GM19193 (cell line): ENCODE measurements around the gene CDK12.

ENCODE experiments used
- POLR2A ChIP-seq: IDR thresholded peaks from 4 replicates; pipeline ENCODE4 v1.6.1; 2011; ENCODE audit not compliant: insufficient read depth, insufficient read length; ENCODE audit errors: extremely low read depth

The CDK12 gene

DNA sequence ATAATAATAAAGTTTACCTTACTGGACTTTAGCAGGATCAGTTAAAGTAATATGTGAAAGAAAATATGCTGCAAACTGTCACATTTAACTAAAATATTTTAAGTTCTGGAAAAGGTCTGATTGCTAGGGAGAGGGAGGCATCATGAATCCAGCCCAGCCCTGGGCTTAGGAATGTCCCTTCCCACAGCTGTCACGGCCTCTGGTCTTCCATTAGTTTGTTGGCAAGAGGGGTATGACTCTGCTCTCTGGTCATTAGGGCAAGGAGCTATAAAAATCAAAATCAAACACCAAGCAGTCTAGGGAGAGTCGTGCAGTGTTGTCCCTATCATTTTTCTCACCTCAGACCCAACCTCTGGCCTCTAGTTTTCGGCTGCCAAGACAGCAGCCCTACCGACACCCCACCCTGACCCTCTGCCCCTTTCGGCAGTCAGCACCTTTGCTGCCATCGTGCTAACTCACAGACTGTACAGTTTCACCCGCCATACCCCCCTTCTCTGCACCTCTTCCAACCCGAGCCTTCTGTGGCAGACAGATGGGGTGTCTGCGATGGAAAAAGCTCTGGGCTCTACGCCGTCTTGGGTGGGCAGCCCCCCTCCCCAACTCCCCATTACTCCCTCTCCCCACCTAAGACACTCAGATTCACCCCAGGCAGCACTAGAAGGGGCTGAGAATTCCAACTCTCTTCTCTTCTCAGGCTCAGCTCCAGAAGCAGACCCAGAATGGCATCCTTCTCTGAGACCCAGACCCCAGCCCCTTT is 105.0 kb downstream of the CDK12 start:
- TF ChIP-seq POLR2A = no peak

DNA sequence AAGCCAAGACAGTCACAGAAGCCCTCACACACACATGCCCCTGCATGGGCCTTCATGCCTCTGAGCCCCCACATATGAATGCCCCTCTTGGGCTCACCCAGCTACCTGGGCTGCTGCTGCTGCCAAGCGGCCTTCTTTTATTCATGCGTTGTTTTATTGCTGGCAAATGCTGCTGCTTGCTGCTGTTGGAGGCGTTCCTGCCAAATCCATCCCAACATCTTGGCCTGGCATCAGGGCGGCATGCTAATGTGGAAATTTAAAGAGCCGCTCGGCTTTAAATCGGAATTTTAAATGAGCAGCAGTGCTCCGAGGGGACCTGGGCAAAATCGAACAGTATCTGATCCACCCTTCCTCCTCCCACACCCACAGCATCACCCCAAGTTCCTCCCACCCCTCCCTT is 107.4 kb downstream of the CDK12 start:
- TF ChIP-seq POLR2A = no peak

GRCh38 chr17:39569126-39569525 is 107.8 kb downstream of the CDK12 start:
- TF ChIP-seq POLR2A = no peak

GRCh38 chr17:39572121-39572520 is 110.8 kb downstream of the CDK12 start:
- TF ChIP-seq POLR2A = no peak

GRCh38 chr17:39573447-39574298 is 112.4 kb downstream of the CDK12 start:
- TF ChIP-seq POLR2A = no peak

DNA sequence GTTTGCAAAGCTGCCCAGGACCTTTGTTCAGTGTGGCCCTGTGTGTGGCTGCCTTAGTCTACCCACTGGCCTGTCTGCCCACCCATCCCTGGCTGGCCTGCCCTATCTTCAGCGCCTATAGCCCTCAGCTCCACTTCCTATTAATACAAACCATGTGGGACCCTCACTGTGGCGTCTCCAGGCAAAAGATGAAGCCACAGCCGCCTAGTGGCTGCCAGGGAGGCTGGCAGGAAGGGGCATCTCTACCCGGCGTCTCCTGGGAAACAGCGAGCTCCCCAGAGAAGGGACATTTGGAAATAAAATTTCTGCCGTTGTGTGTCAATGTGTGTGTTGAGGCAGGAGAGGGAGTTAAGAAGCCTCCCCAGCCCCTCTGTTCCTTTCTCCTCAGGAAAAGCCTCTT is 114.9 kb downstream of the CDK12 start:
- TF ChIP-seq POLR2A = no peak

- TF ChIP-seq POLR2A = no peak
These were observed 117.0 kb downstream of the CDK12 start for GRCh38 chr17:39578272-39578671.

DNA sequence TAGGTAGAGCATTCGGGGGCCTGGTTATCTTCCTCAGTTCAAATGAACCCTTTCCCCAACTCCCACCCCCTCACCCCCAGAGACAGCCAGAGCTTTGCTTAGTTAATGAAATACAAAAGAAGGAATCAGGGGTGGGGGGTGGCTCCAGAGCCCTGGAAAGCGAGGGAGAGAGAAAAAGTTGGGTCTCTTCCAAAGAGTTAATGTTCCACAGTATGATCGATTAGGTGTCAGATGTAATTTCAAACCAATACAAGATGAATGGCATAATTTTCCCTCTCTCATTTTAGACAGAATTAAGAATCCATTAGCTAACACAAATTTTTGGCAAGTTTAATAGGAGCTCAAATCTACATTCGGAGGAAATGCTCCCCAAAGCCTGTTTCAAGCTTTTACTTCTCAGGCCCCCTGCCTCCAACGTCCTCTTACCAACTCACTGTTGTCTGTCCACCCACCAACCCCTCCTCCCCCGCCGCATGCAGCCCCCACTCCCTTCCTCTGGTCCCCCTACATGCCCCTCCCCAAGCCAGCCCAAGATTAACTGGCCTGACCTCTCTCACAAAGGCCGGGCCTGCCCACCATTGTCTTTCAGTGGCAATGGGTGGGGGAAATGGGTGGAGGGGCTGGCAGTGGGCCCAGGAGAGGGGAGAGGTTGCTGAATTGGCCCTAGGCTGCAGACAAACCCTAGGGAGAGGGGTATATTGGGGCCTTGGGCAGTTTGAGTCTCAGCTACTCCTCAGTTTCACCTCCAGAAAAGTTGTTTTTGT is 118.2 kb downstream of the CDK12 start:
- no peak for TF ChIP-seq POLR2A

GRCh38 chr17:39580082-39580468 is 118.8 kb downstream of the CDK12 start:
- TF ChIP-seq POLR2A = no peak

- TF ChIP-seq POLR2A = no peak
These were observed 119.9 kb downstream of the CDK12 start for GRCh38 chr17:39581071-39581758.

DNA sequence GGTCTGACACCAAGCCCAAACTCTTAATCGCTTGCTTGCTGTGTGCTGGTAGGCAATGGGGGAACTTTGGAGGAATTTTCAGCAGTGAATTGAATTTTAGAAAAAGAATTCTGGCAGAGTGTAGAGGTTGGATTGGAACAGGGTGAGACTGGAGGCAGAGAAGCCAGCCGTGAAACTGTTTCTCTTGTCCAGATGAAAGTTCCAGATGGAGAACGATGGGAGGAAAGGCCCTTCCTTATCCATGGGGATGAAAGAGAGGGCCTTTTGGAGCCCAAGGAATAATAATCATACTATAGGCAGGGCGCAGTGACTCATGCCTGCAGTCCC is 120.4 kb downstream of the CDK12 start:
- TF ChIP-seq POLR2A = no peak

GRCh38 chr17:39582658-39583057 is 121.4 kb downstream of the CDK12 start:
- no peak for TF ChIP-seq POLR2A
